Left ventricle myocardium inferior (tissue), 1 donor: Measurements from ENCODE around the gene BTBD7. TPM values are rescaled to one million over a fixed set of nuclear protein-coding genes. Genes with fewer than 3 reads are reported as not detected.
A peak's percentile ranks its signal among the peaks of the same experiment; 100 is the strongest.

Source experiments
- DNase-seq: peaks from one replicate; pipeline ENCODE4 v3.0.0-alpha.2; 2020
- H3K27ac ChIP-seq: fragments of 200-600 bp; replicated peaks from 2 replicates; pipeline ENCODE4 v1.8.0; 2021
- H3K27me3 ChIP-seq: fragments of 200-600 bp; 2 replicates; pipeline ENCODE4 v1.8.0; 2021; ENCODE audit warnings: low read depth
- H3K36me3 ChIP-seq: fragments of 200-600 bp; 2 replicates; pipeline ENCODE4 v1.8.0; 2021
- H3K4me1 ChIP-seq: fragments of 200-600 bp; 2 replicates; pipeline ENCODE4 v1.8.0; 2021
- H3K4me3 ChIP-seq: fragments of 200-600 bp; 2 replicates; pipeline ENCODE4 v1.8.0; 2021; ENCODE audit warnings: mild to moderate bottlenecking, moderate library complexity
- H3K9me3 ChIP-seq: fragments of 200-600 bp; replicated peaks from 2 replicates; pipeline ENCODE4 v1.8.0; 2021
- intact Hi-C: fragments of 100-400 bp; cut with micrococcal nuclease; formaldehyde crosslinking; loops from one replicate; pipeline ENCODE4 v1.11.0; 2022
- total RNA-seq: library from RNA; stranded (reverse); fragmentation: NEBNext Ultra II Directional; extraction: Animal tissue kit (Norgen Biotek cat#: 25700); gene quantifications from one replicate; pipeline ENCODE4 v1.2.1, GENCODE V29; 2021
- TF ChIP-seq, protein P1 (sequence below): fragments of 200-600 bp; IDR thresholded peaks from 2 replicates; pipeline ENCODE4 v1.8.0; 2021; ENCODE audit warnings: antibody characterized with exemption, mild to moderate bottlenecking, borderline replicate concordance
- donor health status: DM: no; HTN: yes; CAD: no; lungs with severe emphysema.

Gene BTBD7
- total RNA-seq, 1 donor from 2014 or later, result 20.2 TPM

DNA sequence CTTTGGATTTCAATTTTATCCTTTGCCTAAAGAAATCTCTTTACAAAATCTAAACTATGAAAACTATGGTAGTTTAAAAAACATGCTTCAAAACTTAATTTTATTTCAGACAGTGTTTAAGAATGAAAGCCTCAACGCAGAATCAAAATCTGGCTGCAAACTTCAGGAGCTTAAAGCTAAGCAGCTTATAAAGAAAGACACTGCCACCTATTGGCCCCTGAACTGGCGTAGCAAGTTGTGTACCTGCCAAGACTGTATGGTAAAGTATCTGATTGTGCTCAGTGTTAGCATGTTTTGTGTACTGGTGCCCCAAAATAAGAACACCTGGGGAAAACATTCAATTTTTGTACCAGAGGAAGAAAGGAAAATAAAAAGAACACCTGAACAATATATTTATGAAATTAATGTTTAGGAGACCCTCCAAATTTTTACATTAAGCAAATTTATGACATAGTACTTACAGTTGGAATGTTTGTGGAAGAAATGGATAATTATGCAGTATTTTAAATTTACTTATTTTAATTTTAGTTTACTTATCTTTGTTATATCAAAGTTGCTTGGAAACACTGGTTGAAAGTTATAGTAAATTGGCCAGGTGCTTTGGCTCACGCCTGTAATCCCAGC is 113.6 kb downstream of the BTBD7 start:
- no peak overlapping the region for H3K27ac ChIP-seq
- peaks cover 98% of the 10 kb centered on the region for H3K36me3 ChIP-seq
- intact Hi-C loops, result loop anchor here (10.0 kb wide), 1 partner anchor 396 kb away; no protein-coding TSS in a partner anchor
- H3K4me3 ChIP-seq, result no peak overlapping the region
- DNase-seq, result no peak
- H3K4me1 ChIP-seq, result no peaks in the 10 kb centered on the region
- H3K27me3 ChIP-seq, result no peaks in the 10 kb centered on the region
- H3K9me3 ChIP-seq, result no peaks in the 10 kb centered on the region
- TF ChIP-seq, protein P1, sequence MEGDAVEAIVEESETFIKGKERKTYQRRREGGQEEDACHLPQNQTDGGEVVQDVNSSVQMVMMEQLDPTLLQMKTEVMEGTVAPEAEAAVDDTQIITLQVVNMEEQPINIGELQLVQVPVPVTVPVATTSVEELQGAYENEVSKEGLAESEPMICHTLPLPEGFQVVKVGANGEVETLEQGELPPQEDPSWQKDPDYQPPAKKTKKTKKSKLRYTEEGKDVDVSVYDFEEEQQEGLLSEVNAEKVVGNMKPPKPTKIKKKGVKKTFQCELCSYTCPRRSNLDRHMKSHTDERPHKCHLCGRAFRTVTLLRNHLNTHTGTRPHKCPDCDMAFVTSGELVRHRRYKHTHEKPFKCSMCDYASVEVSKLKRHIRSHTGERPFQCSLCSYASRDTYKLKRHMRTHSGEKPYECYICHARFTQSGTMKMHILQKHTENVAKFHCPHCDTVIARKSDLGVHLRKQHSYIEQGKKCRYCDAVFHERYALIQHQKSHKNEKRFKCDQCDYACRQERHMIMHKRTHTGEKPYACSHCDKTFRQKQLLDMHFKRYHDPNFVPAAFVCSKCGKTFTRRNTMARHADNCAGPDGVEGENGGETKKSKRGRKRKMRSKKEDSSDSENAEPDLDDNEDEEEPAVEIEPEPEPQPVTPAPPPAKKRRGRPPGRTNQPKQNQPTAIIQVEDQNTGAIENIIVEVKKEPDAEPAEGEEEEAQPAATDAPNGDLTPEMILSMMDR, result peak; percentile 61

DNA sequence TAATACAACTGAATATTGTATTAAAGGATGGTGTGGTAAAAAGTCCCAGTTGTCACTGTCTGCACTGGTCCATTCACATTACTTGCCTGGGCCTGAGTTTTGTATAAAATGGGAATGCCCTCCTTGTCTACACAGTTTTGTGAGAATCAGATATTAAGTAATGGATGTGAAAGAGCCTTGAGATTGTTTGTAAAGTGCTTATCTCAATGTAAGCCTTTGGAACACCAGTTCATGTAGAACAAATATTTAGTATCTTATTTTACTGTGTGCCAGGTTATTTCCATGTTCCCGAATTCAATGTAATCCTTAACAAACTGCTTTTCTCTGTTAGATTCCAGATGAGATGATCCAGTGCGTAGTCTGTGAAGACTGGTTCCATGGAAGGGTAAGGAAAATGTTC is 118.2 kb downstream of the BTBD7 start:
- H3K4me1 ChIP-seq, result peaks cover 3% of the 10 kb centered on the region
- H3K27ac ChIP-seq, result no peak overlapping the region
- intact Hi-C loops, result loop anchor here (10.0 kb wide), 1 partner anchor 400 kb away; no protein-coding TSS in a partner anchor
- H3K4me3 ChIP-seq, result no peak overlapping the region
- no peaks in the 10 kb centered on the region for H3K27me3 ChIP-seq
- H3K36me3 ChIP-seq, result peaks cover 94% of the 10 kb centered on the region
- no peak for DNase-seq
- no peaks in the 10 kb centered on the region for H3K9me3 ChIP-seq
- TF ChIP-seq, protein P1, result no peak

DNA sequence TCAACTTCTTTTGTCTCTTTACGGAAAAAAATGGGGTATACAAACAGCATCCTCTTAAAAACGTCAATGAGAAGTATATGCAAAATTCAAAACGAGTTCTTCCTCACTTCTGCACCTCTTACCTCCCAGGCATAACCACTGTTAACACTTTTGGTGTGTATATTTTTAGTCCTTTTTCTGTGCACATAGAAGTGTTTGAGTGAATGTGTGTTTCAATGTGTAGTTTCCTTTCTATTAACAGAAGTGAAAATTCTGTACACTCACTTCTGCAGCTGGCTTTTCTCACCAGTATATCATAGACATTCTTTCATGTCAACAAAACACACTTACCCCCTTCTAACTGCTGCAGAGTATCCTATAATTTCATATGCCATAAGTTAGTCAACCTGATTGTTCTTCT is 120.4 kb downstream of the BTBD7 start:
- DNase-seq, result no peak
- Histone ChIP-seq H3K4me3 (no peak overlapping the region), H3K4me1 (peaks cover 25% of the 10 kb centered on the region), H3K27ac (no peak overlapping the region), H3K36me3 (peaks cover 74% of the 10 kb centered on the region), H3K27me3 (no peaks in the 10 kb centered on the region), H3K9me3 (no peaks in the 10 kb centered on the region)
- intact Hi-C loops, result loop anchor here (10.0 kb wide), 1 partner anchor 402 kb away; no protein-coding TSS in a partner anchor
- TF ChIP-seq, protein P1, result no peak

DNA sequence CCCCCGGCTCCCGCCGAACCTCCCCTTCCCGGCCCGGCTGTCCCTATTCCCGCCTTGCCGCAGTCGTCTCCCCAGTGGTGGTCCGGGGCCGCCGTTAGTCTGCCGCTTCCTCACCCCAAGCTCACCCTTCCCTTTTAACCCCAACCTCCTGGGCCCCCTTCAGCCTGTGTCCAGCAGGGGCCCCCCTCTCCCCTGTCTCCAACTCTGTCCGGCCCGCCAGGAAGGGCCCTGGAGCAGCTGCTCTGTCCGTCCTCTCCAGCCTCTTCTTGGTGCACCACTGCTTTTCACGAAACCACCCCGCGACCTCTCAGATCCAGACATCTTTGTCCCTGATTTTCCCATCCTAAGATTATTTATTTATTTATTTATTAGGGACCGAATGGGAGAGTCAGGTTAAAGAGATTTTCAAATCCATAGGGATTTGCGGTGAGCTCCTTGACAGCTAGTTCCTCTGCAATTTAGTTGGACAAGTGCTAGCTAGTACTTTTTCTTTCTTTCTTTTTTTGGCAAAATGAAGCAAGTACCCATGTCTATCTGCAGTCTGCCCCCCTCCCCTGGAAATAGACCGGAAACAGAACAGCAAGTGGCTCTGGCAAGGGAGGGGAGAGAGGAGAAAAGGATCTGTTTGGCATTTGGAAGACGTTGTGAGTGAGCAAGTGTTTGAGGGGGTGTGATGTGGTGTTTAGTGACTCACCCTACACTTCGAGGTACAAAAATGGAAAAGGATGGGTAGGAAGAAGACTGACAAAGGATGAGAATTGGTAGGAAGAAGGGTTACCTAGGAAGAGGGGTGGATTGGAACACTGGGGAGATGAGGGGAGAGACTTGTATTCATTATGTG is 125.1 kb downstream of the BTBD7 start:
- TF ChIP-seq, protein P1, result no peak
- Histone ChIP-seq H3K4me3 (peak overlapping the region; percentile 98), H3K27me3 (no peaks in the 10 kb centered on the region), H3K4me1 (peaks cover 56% of the 10 kb centered on the region), H3K36me3 (peaks cover 26% of the 10 kb centered on the region), H3K27ac (peak overlapping the region; percentile 93), H3K9me3 (no peaks in the 10 kb centered on the region)
- DNase-seq, result peak; percentile 57
- intact Hi-C loops, result no loop called here

DNA sequence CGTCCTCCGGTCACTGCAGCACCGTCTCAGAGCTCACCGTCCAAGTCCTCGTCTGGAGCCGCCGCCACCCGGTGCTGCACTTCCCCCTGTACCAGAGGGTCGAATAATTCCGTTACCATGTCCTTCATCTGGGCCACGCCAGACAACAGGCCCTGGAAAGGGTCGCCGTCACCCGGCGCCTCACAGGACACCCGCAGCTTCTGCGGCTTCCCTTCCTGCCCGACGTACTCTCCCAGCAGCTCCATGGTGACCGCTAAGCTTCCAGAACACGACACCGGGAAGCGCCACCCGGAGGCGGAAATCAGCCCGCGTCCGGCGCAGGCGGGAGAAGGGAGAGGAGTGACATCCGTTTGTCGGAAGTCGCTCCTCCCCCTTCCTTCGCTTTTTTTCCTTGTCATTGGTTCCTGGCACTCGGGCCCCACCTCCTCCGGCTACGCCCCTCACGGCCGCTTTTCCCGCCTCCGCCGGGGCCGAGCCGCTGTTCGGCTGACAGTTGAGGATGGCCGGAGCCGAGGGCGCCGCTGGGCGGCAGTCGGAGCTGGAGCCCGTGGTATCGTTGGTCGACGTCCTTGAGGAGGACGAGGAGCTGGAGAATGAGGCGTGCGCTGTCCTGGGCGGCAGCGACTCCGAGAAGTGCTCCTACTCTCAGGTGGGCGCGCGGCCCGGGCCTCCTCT is 125.9 kb downstream of the BTBD7 start, which contains the start of the genes GON7 and UBR7:
Gene GON7 (minus strand): TSS at position 273 of the 675 bp plus-strand sequence. CDS start 28 bp downstream, at position 245.
Gene UBR7 (plus strand): TSS at position 464 of the 675 bp plus-strand sequence. CDS start 36 bp downstream, at position 500.
- TF ChIP-seq, protein P1, result peak; percentile 47
- Histone ChIP-seq H3K27ac (peak within 1 kb of the TSS; percentile 93), H3K4me3 (peak within 1 kb of the TSS; percentile 98), H3K27me3 (no peaks in the 10 kb centered on the region), H3K9me3 (no peaks in the 10 kb centered on the region), H3K36me3 (peaks cover 19% of the 10 kb centered on the region), H3K4me1 (peaks cover 56% of the 10 kb centered on the region)
- intact Hi-C loops, result no loop called here
- peak; percentile 94 for DNase-seq
